Measurements from ENCODE around the gene PPARD. TPM values are rescaled to one million over a fixed set of nuclear protein-coding genes. Genes with fewer than 3 reads are reported as not detected.

Gene PPARD
- total RNA-seq, 1 experiment from 2014 or later, result 38.4 TPM

DNA sequence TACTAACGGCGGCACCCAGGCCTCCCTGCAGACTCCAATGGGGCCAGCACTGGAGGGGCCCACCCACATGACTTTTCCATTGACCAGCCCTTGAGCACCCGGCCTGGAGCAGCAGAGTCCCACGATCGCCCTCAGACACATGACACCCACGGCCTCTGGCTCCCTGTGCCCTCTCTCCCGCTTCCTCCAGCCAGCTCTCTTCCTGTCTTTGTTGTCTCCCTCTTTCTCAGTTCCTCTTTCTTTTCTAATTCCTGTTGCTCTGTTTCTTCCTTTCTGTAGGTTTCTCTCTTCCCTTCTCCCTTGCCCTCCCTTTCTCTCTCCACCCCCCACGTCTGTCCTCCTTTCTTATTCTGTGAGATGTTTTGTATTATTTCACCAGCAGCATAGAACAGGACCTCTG lies 83.7 kb downstream of the PPARD start:
- Histone ChIP-seq H3K4me1 (ENCODE audit: control insufficient read depth in 1 of 2, insufficient read depth in 2 of 2, low read length in 2 of 2) (peaks cover 0 to 4% of the 10 kb centered on the region in 2 experiments; a peak in 1 of 4 replicates), H3K4me2 (ENCODE audit: low read length) (no peak overlapping the region), H3K36me3 (ENCODE audit: control insufficient read depth in 1 of 2, insufficient read depth in 2 of 2, low read length in 2 of 2) (peaks cover 8 to 19% of the 10 kb centered on the region in 2 experiments; a peak in 3 of 4 replicates), H3K9me3 (ENCODE audit: control insufficient read depth in 1 of 2, insufficient read depth in 1 of 2, low read depth in 1 of 2, low read length in 2 of 2) (peaks cover 0 to 15% of the 10 kb centered on the region in 2 experiments; a peak in 2 of 4 replicates), H4K20me1 (ENCODE audit: insufficient read depth) (no peaks in the 10 kb centered on the region), H3K79me2 (ENCODE audit: insufficient read depth, low read length) (no peaks in the 10 kb centered on the region), H2AFZ (ENCODE audit: low read depth, low read length, poor library complexity, severe bottlenecking) (no peak overlapping the region), H3K9ac (ENCODE audit: low read length) (no peak overlapping the region), H3K4me3 (replicated peaks in 1 of 2; ENCODE audit: low read depth in 1 of 2, low read length in 2 of 2) (no peak overlapping the region), H3K27me3 (ENCODE audit: insufficient read depth, low read length) (no peaks in the 10 kb centered on the region), H3K27ac (ENCODE audit: low read depth, low read length) (no peak overlapping the region), H3K9me2 (ENCODE audit: insufficient read depth) (no peaks in the 10 kb centered on the region)
- ChIA-PET RAD21 (ENCODE audit: low non-redundant PET in 1 of 2, low total read pairs in 2 of 2, uncharacterized antibody in 2 of 2, unreplicated experiment in 2 of 2) (no interaction called here), POLR2A (no interaction called here), CTCF (no interaction called here)
- DNase-seq (ENCODE audit: low read depth, low spot score) (no peak), ATAC-seq (no peak)
- intact Hi-C loops (cut with micrococcal nuclease), result no loop called here
- no peak for TF ChIP-seq ZNF274 (IDR thresholded peaks at IDR 0.05; ENCODE audit: low read depth, low read length)
- no peak for TF ChIP-seq POLR2AphosphoS5 (IDR thresholded peaks at IDR 0.05; ENCODE audit: low read depth, low read length)
- no peak for TF ChIP-seq EZH2phosphoT487 (IDR thresholded peaks at IDR 0.05; ENCODE audit: borderline replicate concordance)
- TF ChIP-seq SRF (IDR thresholded peaks at IDR 0.05; ENCODE audit: low read depth), result no peak
- TF ChIP-seq, protein P1, sequence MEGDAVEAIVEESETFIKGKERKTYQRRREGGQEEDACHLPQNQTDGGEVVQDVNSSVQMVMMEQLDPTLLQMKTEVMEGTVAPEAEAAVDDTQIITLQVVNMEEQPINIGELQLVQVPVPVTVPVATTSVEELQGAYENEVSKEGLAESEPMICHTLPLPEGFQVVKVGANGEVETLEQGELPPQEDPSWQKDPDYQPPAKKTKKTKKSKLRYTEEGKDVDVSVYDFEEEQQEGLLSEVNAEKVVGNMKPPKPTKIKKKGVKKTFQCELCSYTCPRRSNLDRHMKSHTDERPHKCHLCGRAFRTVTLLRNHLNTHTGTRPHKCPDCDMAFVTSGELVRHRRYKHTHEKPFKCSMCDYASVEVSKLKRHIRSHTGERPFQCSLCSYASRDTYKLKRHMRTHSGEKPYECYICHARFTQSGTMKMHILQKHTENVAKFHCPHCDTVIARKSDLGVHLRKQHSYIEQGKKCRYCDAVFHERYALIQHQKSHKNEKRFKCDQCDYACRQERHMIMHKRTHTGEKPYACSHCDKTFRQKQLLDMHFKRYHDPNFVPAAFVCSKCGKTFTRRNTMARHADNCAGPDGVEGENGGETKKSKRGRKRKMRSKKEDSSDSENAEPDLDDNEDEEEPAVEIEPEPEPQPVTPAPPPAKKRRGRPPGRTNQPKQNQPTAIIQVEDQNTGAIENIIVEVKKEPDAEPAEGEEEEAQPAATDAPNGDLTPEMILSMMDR (IDR thresholded peaks at IDR 0.05 in 2 of 3, conservative IDR thresholded peaks at IDR 0.05 in 1 of 3; ENCODE audit: borderline replicate concordance in 1 of 3, insufficient read depth in 1 of 3, low read depth in 2 of 3, low read length in 2 of 3), result no peak
- TF ChIP-seq SIN3A (IDR thresholded peaks at IDR 0.05; ENCODE audit: low read depth), result no peak
- no peak for TF ChIP-seq FOSL1 (IDR thresholded peaks at IDR 0.05; ENCODE audit: low read depth)
- TF ChIP-seq, protein P2, sequence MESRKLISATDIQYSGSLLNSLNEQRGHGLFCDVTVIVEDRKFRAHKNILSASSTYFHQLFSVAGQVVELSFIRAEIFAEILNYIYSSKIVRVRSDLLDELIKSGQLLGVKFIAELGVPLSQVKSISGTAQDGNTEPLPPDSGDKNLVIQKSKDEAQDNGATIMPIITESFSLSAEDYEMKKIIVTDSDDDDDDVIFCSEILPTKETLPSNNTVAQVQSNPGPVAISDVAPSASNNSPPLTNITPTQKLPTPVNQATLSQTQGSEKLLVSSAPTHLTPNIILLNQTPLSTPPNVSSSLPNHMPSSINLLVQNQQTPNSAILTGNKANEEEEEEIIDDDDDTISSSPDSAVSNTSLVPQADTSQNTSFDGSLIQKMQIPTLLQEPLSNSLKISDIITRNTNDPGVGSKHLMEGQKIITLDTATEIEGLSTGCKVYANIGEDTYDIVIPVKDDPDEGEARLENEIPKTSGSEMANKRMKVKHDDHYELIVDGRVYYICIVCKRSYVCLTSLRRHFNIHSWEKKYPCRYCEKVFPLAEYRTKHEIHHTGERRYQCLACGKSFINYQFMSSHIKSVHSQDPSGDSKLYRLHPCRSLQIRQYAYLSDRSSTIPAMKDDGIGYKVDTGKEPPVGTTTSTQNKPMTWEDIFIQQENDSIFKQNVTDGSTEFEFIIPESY (IDR thresholded peaks at IDR 0.05; ENCODE audit: extremely low read depth, insufficient replicate concordance, low read length), result no peak
- TF ChIP-seq RAD21 (IDR thresholded peaks at IDR 0.05; ENCODE audit: low read depth), result no peak
- TF ChIP-seq YY1 (IDR thresholded peaks at IDR 0.05; ENCODE audit: extremely low read depth, insufficient replicate concordance, low read depth, low read length), result no peak
- no peak for TF ChIP-seq JUND (IDR thresholded peaks at IDR 0.05)
- no peak for TF ChIP-seq ZFX (IDR thresholded peaks at IDR 0.05)
- TF ChIP-seq, protein P3, sequence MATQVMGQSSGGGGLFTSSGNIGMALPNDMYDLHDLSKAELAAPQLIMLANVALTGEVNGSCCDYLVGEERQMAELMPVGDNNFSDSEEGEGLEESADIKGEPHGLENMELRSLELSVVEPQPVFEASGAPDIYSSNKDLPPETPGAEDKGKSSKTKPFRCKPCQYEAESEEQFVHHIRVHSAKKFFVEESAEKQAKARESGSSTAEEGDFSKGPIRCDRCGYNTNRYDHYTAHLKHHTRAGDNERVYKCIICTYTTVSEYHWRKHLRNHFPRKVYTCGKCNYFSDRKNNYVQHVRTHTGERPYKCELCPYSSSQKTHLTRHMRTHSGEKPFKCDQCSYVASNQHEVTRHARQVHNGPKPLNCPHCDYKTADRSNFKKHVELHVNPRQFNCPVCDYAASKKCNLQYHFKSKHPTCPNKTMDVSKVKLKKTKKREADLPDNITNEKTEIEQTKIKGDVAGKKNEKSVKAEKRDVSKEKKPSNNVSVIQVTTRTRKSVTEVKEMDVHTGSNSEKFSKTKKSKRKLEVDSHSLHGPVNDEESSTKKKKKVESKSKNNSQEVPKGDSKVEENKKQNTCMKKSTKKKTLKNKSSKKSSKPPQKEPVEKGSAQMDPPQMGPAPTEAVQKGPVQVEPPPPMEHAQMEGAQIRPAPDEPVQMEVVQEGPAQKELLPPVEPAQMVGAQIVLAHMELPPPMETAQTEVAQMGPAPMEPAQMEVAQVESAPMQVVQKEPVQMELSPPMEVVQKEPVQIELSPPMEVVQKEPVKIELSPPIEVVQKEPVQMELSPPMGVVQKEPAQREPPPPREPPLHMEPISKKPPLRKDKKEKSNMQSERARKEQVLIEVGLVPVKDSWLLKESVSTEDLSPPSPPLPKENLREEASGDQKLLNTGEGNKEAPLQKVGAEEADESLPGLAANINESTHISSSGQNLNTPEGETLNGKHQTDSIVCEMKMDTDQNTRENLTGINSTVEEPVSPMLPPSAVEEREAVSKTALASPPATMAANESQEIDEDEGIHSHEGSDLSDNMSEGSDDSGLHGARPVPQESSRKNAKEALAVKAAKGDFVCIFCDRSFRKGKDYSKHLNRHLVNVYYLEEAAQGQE (IDR thresholded peaks at IDR 0.05; ENCODE audit: low read depth), result no peak
- BruUV-seq (replicated peaks), result no TSS peak
